HUES64 (cell line): ENCODE results near the gene HEG1.

Experiments used
- H3K27ac ChIP-seq: 2 replicates; pipeline ENCODE4 v1.7.0; 2013; ENCODE audit warnings: low read depth, low read length, inconsistent platforms
- H3K27me3 ChIP-seq: 2 replicates; pipeline ENCODE4 v1.6.1; 2013; ENCODE audit warnings: mild to moderate bottlenecking, low read length; ENCODE audit not compliant: insufficient read depth
- H3K36me3 ChIP-seq: 2 replicates; pipeline ENCODE4 v1.6.1; 2013; ENCODE audit warnings: mild to moderate bottlenecking, low read length; ENCODE audit not compliant: insufficient read depth
- H3K4me1 ChIP-seq: 2 replicates; pipeline ENCODE4 v1.6.1; 2013; ENCODE audit warnings: mild to moderate bottlenecking, low read length, moderate library complexity; ENCODE audit not compliant: insufficient read depth
- H3K4me3 ChIP-seq: 2 replicates; pipeline ENCODE4 v1.5.1; 2013; ENCODE audit warnings: mild to moderate bottlenecking, low read length, moderate library complexity
- H3K9ac ChIP-seq: 2 replicates; pipeline ENCODE4 v1.6.1; 2013; ENCODE audit warnings: mild to moderate bottlenecking, low read depth, low read length
- H3K9me3 ChIP-seq: 2 replicates; pipeline ENCODE4 v1.6.1; 2013; ENCODE audit warnings: low read depth, low read length; ENCODE audit not compliant: insufficient read depth
- WGBS: fragments of 150-250, 120-280 bp; methylation state at CpG from one replicate; pipeline ENCODE4 v1.1.7; 2013; ENCODE audit warnings: missing lambda C conversion rate; 5-methylcytosine and 5-hydroxymethylcytosine counted together

HEG1 gene

DNA sequence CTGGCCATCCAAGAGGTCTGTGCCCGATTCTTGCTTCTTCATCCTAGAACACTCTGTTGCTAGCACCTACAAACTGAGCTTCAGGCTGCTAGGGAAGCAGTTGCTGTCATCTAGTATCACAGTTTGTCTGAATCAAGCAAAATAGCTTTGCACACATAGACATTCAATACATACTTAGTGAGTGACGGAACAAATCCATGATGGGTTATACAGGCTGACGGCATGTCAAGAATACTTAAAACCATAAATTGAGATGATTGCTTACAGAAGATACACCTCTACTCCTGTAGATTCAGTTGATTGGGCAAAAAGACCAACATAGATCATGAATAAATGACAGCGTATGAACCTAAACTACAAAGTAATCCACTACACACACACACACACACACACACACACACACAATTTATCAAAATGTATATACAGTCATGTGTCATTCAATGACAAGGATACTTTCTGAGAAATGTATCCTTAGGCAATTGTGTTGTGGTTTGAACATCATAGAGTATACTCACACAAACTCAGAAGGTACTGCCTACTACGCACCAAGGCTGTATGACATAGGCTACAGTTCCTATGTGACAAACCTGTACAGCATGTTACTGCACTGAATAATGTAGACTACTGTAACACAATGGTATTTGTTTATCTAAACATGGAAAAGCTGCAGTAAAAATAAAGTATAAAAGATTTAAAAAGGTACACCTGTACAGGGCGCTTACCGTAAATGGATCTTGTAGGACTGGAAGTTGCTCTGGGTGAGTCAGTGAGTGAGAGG, 14.4 kb upstream of the HEG1 start:
- H3K4me1 ChIP-seq: peaks cover 6% of the 10 kb centered on the region; the same call in 1 of the 2 replicates
- H3K27ac ChIP-seq: no peak overlapping the region
- H3K9ac ChIP-seq: no peak overlapping the region
- WGBS: 92% methylated on average over 6 of the region's 7 CpGs
- no peaks in the 10 kb centered on the region for H3K36me3 ChIP-seq
- H3K9me3 ChIP-seq: no peaks in the 10 kb centered on the region
- H3K4me3 ChIP-seq: no peak overlapping the region
- H3K27me3 ChIP-seq: no peaks in the 10 kb centered on the region

DNA sequence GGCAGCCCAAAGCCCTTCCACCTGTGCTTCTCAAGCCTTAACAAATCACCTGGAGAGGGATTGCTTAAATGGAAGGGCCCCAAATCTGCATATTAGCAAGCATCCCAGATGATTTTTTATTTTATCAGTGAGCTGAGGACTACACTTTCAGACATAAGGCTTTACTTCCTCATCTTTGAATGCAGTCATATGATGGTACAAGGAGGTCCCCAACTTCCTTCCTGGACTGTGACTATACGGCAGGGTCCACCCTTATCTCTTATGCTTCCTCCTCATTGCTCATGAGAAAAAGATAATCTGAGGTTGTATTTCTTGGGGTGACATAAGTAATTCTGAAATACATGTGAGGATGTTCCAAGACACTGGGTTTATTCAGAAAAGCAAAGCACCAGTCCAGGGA, 13.7 kb upstream of the HEG1 start:
- WGBS: no CpG with 5 or more reads among the region's 1 CpG
- no peaks in the 10 kb centered on the region for H3K27me3 ChIP-seq
- H3K9me3 ChIP-seq: peaks cover 2% of the 10 kb centered on the region; the same call in 1 of the 2 replicates
- no peak overlapping the region for H3K27ac ChIP-seq
- no peaks in the 10 kb centered on the region for H3K36me3 ChIP-seq
- no peak overlapping the region for H3K9ac ChIP-seq
- H3K4me3 ChIP-seq: no peak overlapping the region
- H3K4me1 ChIP-seq: peaks cover 6% of the 10 kb centered on the region; the same call in 1 of the 2 replicates

DNA sequence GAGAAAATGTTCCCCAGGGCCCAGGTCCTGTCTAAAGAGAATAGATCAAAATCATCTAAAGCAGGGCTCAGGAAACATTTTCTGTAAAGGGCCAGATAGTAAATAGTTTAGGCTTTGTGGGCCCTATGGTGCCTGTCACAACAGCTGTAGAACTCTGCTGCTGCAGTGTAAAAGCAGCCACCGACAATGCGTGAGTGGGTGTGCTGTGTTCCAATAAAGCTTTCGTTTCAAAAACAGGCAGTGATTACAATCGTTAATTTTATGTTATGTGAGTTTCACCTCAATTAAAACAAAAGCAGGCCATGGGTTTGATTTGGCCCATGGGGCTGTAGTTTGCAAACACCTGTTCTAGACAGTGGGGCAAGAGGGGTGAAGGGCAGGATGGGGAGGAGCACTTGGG, 12.5 kb upstream of the HEG1 start:
- Histone ChIP-seq H3K4me1 (peaks cover 9% of the 10 kb centered on the region; the same call in 1 of the 2 replicates), H3K27me3 (no peaks in the 10 kb centered on the region), H3K9me3 (peaks cover 2% of the 10 kb centered on the region; the same call in 1 of the 2 replicates), H3K9ac (no peak overlapping the region), H3K36me3 (no peaks in the 10 kb centered on the region), H3K4me3 (no peak overlapping the region), H3K27ac (no peak overlapping the region)
- WGBS: 96% methylated on average over 4 of the region's 4 CpGs

DNA sequence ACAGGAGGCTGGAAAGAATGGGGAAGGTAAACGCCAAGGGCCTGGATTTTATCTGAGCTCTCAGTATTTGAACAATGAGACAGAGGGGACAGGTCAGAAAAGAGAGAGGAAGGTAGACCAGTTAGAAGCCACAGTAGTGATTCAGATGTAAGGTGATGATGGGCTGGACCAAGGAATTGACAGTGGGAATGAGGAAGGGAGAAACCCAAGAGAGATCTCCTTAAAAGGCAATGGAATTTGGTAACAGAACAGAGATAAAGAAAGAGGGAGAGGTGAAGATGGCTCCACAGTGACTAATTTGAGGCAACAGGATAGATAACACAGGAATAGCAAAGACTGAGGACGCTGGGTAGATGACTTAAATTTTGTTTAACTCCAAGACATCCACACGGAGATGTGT, 11.4 kb upstream of the HEG1 start:
- H3K27ac ChIP-seq: peak overlapping the region; percentile 21; the same call in 1 of the 2 replicates
- no peaks in the 10 kb centered on the region for H3K36me3 ChIP-seq
- H3K4me3 ChIP-seq: no peak overlapping the region
- WGBS: 68% methylated on average over 2 of the region's 3 CpGs
- H3K9me3 ChIP-seq: peaks cover 2% of the 10 kb centered on the region; the same call in 1 of the 2 replicates
- H3K9ac ChIP-seq: no peak overlapping the region
- peaks cover 9% of the 10 kb centered on the region; the same call in 1 of the 2 replicates for H3K4me1 ChIP-seq
- no peaks in the 10 kb centered on the region for H3K27me3 ChIP-seq

DNA sequence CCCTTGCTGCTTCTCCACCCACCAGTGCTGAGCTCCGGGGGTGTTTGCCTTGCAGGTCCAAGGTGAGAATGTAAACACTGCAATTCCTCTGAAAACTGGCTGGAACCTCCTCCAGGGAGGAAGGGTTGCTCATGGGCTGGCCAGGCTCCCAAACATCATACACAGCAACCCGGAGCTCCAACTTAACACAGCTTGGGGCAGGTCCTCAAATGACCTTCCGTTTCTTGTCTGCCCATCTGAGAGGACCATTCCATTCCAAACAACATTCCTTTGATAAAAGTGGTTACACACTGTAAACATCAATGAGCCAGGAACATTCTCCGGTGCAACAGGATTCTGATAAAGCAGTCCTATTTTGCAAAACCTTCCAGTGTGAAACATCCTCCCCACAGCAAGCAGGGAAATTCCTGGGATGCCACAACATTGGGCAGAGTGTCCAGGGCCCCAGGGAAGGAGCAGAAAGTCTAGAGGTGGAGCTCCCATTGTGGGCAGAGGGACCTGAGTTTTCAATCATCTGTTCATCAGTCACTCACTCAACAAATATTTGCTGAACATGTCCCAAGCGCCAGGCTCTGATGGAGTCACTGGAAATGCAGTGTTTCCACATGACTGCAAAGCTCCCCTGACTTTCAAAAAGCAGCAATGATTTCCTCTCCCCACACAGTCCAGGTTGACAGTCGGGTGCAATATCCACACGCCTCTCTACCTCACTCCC, 7.3 kb upstream of the HEG1 start:
- H3K9me3 ChIP-seq: peaks cover 2% of the 10 kb centered on the region; the same call in 1 of the 2 replicates
- H3K27me3 ChIP-seq: peaks cover 10% of the 10 kb centered on the region
- no peak overlapping the region for H3K4me3 ChIP-seq
- no peaks in the 10 kb centered on the region for H3K36me3 ChIP-seq
- H3K4me1 ChIP-seq: peaks cover 18% of the 10 kb centered on the region; the same call in 1 of the 2 replicates
- no peak overlapping the region for H3K9ac ChIP-seq
- H3K27ac ChIP-seq: no peak overlapping the region
- WGBS: 77% methylated on average over 7 of the region's 7 CpGs

DNA sequence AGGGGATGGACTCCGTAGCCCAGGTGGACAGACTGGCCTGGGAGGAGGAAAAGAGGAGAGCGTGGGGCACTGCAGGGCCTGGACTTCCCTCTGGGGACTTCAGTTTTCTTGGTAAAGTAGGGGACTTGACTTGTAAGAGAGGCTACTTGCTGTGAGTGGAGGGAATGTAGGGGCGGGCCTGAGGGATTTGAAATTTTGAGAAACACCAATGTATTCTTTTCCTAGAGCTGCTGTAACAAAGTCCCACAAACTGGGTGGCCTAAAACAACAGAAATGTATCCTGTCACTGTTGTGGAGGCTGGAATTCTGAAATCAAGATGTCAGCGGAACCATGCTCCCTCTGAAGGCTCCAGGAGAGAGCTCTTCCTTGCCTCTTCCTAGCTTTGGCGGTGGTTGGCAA, 5.8 kb upstream of the HEG1 start:
- Histone ChIP-seq H3K27me3 (peaks cover 23% of the 10 kb centered on the region), H3K4me1 (peaks cover 21% of the 10 kb centered on the region; the same call in 1 of the 2 replicates), H3K4me3 (no peak overlapping the region), H3K9ac (no peak overlapping the region), H3K9me3 (peaks cover 2% of the 10 kb centered on the region; the same call in 1 of the 2 replicates), H3K27ac (no peak overlapping the region), H3K36me3 (no peaks in the 10 kb centered on the region)
- WGBS: 83% methylated on average over 5 of the region's 5 CpGs

DNA sequence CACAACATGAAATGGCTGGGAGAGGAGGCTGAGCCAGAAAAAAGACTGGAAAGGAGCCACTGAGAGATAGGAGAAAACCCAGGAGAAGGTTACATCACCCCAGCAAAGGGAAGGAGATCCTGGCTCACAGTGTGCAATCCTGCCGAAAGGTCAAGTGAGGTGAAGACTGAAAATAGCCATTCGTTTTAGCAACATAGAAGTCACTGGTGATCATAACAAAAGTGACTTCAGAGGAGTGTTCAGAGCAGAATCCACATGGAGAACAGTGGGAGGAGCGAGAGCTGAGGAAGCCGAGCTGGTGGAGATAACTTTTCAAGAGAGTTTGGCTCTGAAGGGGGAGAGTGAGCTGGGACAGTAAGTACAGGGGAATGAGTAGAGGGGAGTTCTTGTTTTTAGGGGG, 5.4 kb upstream of the HEG1 start:
- Histone ChIP-seq H3K27me3 (peaks cover 28% of the 10 kb centered on the region), H3K4me1 (peaks cover 24% of the 10 kb centered on the region; the same call in 1 of the 2 replicates), H3K27ac (no peak overlapping the region), H3K9me3 (peaks cover 2% of the 10 kb centered on the region; the same call in 1 of the 2 replicates), H3K4me3 (no peak overlapping the region), H3K9ac (no peak overlapping the region), H3K36me3 (no peaks in the 10 kb centered on the region)
- 73% methylated on average over 4 of the region's 4 CpGs for WGBS

DNA sequence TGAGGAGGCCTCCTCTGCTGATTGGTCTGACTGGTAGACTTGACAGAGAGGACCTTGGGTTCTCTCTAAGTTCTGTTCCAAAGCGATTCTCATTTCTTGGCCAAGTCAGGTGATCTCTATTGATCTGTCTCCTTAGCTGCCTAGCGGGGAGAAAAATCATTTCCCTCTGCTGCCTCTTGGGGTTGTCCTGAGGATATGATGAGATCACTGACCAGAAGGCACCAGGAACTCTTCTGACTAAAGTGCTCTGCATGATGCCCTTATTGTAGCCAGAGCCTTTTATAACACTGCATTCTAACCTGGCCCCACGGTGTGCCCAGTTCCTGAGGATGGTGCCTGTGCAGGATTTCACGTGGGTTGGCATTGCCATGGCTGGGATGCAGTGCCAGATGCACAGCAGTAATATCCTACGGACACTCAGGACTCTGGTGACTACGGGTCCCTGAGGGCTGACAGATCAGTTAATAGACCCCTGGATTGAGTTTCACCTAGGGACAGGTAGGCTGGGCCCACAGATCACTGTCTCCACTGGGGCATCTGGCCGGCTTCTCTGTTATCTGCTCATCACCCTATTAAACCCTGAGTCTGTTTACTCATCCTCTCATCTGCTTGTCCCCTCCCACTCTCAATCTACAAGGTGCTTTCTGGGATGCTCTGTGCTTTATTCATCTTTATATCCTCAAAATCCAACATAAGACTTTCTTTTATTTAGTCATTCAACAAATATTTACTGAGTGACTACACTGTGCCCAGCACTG, 3.9 kb upstream of the HEG1 start:
- peaks cover 36% of the 10 kb centered on the region for H3K27me3 ChIP-seq
- peaks cover 1% of the 10 kb centered on the region; the same call in 1 of the 2 replicates for H3K9me3 ChIP-seq
- no peak overlapping the region for H3K9ac ChIP-seq
- no peaks in the 10 kb centered on the region for H3K36me3 ChIP-seq
- WGBS: 79% methylated on average over 7 of the region's 7 CpGs
- H3K27ac ChIP-seq: no peak overlapping the region
- no peak overlapping the region for H3K4me3 ChIP-seq
- H3K4me1 ChIP-seq: peaks cover 24% of the 10 kb centered on the region; the same call in 1 of the 2 replicates

DNA sequence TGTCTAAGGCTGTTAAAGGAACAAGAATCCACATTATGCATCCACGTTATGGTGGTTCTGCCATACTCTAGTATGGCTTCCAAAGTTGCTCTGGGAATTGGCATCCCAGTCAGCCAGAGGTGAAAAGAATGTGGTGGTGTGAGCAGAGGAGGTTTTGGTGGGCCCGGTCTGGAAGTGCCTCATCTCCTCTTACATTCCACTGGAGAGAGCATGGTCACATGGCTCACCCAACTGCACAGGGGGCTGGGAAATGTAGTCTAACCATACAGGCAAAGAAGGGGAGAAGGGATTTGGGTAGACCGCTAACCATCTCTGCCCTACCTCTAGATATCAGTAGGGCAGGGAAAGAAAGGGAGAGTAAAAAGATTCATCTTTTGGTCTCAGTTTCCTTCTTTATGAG, 3.2 kb upstream of the HEG1 start:
- H3K4me1 ChIP-seq: peaks cover 31% of the 10 kb centered on the region
- H3K9ac ChIP-seq: no peak overlapping the region
- no peaks in the 10 kb centered on the region for H3K36me3 ChIP-seq
- 93% methylated on average over 3 of the region's 3 CpGs for WGBS
- H3K4me3 ChIP-seq: no peak overlapping the region
- peaks cover 43% of the 10 kb centered on the region for H3K27me3 ChIP-seq
- H3K27ac ChIP-seq: no peak overlapping the region
- H3K9me3 ChIP-seq: no peaks in the 10 kb centered on the region

DNA sequence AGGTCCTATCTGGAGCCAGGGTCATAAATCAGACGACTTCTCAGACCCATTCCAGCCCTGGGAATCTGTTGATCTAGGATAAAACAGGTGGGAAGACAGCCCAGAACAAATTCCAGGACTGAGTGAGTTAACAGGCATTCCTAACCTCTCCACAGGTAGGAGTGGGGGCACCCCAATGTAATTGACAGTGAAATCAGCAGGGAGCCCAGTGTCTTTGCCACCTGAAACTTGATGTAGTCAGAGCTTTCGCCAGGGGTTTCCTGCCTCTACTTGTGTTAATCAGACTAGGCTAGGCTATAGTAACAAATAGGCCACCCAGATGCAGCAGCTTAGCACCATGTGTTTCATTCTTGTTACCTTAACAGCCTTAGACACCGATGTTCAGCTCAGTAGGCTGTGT, 2.7 kb upstream of the HEG1 start:
- Histone ChIP-seq H3K36me3 (no peaks in the 10 kb centered on the region), H3K4me1 (peaks cover 34% of the 10 kb centered on the region), H3K4me3 (no peak overlapping the region), H3K27ac (no peak overlapping the region), H3K27me3 (peaks cover 44% of the 10 kb centered on the region), H3K9ac (no peak overlapping the region), H3K9me3 (no peaks in the 10 kb centered on the region)
- WGBS: 72% methylated on average over 3 of the region's 3 CpGs
